H1 (cell line): ENCODE results near the gene FIBIN. TPM values are rescaled to one million over a fixed set of nuclear protein-coding genes. Genes with fewer than 3 reads are reported as not detected.

Experiments used
- KDM4A ChIP-seq: IDR thresholded peaks from one replicate; pipeline ENCODE4 v1.7.1; 2012; ENCODE audit warnings: low read depth, mild to moderate bottlenecking, moderate library complexity, low read length, inconsistent platforms; ENCODE audit not compliant: severe bottlenecking
- KDM5A ChIP-seq: fragments of 200-600 bp; IDR thresholded peaks from 2 replicates; pipeline ENCODE4 v1.7.1; 2012; ENCODE audit warnings: mild to moderate bottlenecking, low read length, inconsistent platforms, mixed read lengths
- RXRA ChIP-seq: IDR thresholded peaks from 2 replicates; pipeline ENCODE4 v1.6.1; 2011; ENCODE audit warnings: low read depth, mild to moderate bottlenecking, low read length, moderate library complexity; ENCODE audit not compliant: insufficient read depth
- SP2 ChIP-seq: IDR thresholded peaks from 2 replicates; pipeline ENCODE4 v1.6.1; 2012; ENCODE audit warnings: mild to moderate bottlenecking, low read length, inconsistent platforms
- polyA plus RNA-seq, 7 experiments: library from polyadenylated mRNA; depleted of rRNA in 3 of 7; stranded (reverse) in 5 of 7; unstranded in 2 of 7; fragments of >200 nt in 5 of 7; fragments of 200-250 nt in 2 of 7; gene quantifications; 1 replicate in 5 of 7; 2 replicates in 1 of 7; 4 replicates in 1 of 7; pipeline versions ENCODE4 v1.2.1 to v1.2.3, GENCODE V29; 2011 to 2013; ENCODE audit warnings: missing spikeins in 2 of 7, mixed read lengths in 2 of 7
- total RNA-seq: library from RNA; stranded (reverse); fragmentation: NEBNext Ultra II Directional; extraction: Animal tissue kit (Norgen Biotek cat#: 25700); gene quantifications from 2 replicates; pipeline ENCODE4 v1.2.1, GENCODE V29; 2021

Gene FIBIN
- total and polyA plus RNA-seq, 2 of the 8 experiments (the other 6 are each of a cell fraction or from before 2014, with no cell fraction given): 0.38 to 0.45 TPM

DNA sequence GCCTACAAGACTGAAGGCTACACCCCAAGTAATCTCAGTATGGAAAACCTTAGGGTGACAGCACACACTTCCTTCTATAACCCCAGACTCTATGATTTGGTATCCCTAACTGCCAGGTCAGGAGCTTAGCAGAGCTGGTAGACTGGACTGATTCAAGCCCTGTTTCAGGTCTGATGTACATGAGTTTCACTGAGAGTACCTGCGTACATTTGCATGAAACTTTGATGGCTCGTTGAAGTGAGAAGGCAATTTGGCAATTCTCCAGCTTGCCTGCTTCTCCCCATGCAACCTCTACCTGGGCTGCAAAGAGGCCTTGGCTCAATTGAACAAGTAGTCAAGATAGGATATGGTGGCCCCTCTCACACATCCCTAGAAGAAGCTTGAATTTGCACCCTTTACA, 10.2 kb downstream of the FIBIN start (continued):
- no peak for TF ChIP-seq KDM5A
- TF ChIP-seq KDM4A: no peak
- TF ChIP-seq RXRA: no peak
- TF ChIP-seq SP2: no peak
